ENCODE measurements around the gene KIRREL3.

DNA sequence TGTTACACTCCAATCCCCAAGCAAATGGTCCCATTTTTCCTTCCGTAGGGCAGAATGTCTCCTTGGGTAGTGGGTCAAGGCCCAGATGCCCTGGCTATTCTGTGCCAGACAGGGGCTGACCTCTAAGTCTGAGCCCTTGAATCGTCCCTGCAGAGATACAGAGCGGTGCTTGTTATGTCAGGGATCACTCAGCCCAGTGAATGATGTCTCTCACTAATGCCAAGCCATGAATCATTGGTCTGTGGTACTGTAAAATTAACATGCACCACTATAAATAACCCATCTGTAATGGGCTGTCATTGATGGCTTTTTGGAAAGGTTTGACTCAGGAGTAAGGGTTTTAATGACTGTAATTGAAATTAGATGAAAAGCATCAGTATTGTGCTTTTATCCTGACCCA, 35.3 kb upstream of the KIRREL3 start:
- TF ChIP-seq MAZ (IDR thresholded peaks at IDR 0.05; ENCODE audit: borderline replicate concordance, low read depth, low read length) (no peak), CTCF (IDR thresholded peaks at IDR 0.05) (no peak), POLR2A (IDR thresholded peaks at IDR 0.05; ENCODE audit: low read length) (no peak), NR3C1 (IDR thresholded peaks at IDR 0.05) (no peak), CHD2 (IDR thresholded peaks at IDR 0.05; ENCODE audit: low read length, partially characterized antibody) (no peak), RNF2 (IDR thresholded peaks at IDR 0.05; ENCODE audit: borderline replicate concordance, low read depth) (no peak), EP300 (IDR thresholded peaks at IDR 0.05) (no peak), RFX5 (IDR thresholded peaks at IDR 0.05) (no peak), PHF8 (IDR thresholded peaks at IDR 0.05; ENCODE audit: borderline replicate concordance, low read depth) (no peak), POLR2AphosphoS2 (conservative IDR thresholded peaks at IDR 0.05; ENCODE audit: low read length) (no peak), NFE2L2 (conservative IDR thresholded peaks at IDR 0.05; ENCODE audit: low read length) (no peak)
- TF ChIP-seq, protein P1, sequence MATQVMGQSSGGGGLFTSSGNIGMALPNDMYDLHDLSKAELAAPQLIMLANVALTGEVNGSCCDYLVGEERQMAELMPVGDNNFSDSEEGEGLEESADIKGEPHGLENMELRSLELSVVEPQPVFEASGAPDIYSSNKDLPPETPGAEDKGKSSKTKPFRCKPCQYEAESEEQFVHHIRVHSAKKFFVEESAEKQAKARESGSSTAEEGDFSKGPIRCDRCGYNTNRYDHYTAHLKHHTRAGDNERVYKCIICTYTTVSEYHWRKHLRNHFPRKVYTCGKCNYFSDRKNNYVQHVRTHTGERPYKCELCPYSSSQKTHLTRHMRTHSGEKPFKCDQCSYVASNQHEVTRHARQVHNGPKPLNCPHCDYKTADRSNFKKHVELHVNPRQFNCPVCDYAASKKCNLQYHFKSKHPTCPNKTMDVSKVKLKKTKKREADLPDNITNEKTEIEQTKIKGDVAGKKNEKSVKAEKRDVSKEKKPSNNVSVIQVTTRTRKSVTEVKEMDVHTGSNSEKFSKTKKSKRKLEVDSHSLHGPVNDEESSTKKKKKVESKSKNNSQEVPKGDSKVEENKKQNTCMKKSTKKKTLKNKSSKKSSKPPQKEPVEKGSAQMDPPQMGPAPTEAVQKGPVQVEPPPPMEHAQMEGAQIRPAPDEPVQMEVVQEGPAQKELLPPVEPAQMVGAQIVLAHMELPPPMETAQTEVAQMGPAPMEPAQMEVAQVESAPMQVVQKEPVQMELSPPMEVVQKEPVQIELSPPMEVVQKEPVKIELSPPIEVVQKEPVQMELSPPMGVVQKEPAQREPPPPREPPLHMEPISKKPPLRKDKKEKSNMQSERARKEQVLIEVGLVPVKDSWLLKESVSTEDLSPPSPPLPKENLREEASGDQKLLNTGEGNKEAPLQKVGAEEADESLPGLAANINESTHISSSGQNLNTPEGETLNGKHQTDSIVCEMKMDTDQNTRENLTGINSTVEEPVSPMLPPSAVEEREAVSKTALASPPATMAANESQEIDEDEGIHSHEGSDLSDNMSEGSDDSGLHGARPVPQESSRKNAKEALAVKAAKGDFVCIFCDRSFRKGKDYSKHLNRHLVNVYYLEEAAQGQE (IDR thresholded peaks at IDR 0.05), result no peak
- TF ChIP-seq, protein P2, sequence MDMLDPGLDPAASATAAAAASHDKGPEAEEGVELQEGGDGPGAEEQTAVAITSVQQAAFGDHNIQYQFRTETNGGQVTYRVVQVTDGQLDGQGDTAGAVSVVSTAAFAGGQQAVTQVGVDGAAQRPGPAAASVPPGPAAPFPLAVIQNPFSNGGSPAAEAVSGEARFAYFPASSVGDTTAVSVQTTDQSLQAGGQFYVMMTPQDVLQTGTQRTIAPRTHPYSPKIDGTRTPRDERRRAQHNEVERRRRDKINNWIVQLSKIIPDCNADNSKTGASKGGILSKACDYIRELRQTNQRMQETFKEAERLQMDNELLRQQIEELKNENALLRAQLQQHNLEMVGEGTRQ (IDR thresholded peaks at IDR 0.05), result no peak

Data from A549 (cell line).